ENCODE measurements around the gene ENAM.

ENAM gene, protein sequence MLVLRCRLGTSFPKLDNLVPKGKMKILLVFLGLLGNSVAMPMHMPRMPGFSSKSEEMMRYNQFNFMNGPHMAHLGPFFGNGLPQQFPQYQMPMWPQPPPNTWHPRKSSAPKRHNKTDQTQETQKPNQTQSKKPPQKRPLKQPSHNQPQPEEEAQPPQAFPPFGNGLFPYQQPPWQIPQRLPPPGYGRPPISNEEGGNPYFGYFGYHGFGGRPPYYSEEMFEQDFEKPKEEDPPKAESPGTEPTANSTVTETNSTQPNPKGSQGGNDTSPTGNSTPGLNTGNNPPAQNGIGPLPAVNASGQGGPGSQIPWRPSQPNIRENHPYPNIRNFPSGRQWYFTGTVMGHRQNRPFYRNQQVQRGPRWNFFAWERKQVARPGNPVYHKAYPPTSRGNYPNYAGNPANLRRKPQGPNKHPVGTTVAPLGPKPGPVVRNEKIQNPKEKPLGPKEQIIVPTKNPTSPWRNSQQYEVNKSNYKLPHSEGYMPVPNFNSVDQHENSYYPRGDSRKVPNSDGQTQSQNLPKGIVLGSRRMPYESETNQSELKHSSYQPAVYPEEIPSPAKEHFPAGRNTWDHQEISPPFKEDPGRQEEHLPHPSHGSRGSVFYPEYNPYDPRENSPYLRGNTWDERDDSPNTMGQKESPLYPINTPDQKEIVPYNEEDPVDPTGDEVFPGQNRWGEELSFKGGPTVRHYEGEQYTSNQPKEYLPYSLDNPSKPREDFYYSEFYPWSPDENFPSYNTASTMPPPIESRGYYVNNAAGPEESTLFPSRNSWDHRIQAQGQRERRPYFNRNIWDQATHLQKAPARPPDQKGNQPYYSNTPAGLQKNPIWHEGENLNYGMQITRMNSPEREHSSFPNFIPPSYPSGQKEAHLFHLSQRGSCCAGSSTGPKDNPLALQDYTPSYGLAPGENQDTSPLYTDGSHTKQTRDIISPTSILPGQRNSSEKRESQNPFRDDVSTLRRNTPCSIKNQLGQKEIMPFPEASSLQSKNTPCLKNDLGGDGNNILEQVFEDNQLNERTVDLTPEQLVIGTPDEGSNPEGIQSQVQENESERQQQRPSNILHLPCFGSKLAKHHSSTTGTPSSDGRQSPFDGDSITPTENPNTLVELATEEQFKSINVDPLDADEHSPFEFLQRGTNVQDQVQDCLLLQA

DNA sequence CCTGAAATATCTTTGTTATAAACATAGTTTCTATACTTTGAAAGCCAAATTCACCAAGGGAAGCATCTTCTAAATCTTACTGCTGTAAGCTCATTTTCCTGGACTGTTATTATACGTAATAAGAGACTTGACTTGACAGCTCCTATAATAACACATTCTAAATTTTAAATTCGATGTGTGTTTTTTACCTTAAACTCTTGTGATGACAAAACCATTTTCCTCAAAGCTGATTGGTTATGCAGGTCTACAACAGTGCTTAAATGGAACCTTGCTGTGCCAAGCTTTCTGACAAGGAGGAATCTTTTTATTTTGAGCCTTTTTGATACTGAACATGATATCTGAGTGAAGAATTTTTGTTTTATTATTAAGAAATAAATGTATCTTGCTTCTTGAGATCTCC, at the start of gene ENAM:
TSS of gene ENAM (plus strand) at position 301 of the 400 bp plus-strand sequence. CDS start 757 bp downstream, outside the sequence.
- no peak for DNase-seq (ENCODE audit: low read depth)

GRCh38 chr4:70581980-70582379, 46.6 kb upstream of the ENAM start:
- no peak for DNase-seq (ENCODE audit: low read depth)

GRCh38 chr4:70583952-70584834, 44.4 kb upstream of the ENAM start:
- no peak for DNase-seq (ENCODE audit: low read depth)

GRCh38 chr4:70586841-70587240, 41.7 kb upstream of the ENAM start:
- no peak for DNase-seq (ENCODE audit: low read depth)

- DNase-seq (ENCODE audit: low read depth): no peak
Measured at GRCh38 chr4:70589785-70590184, 38.8 kb upstream of the ENAM start.

DNA sequence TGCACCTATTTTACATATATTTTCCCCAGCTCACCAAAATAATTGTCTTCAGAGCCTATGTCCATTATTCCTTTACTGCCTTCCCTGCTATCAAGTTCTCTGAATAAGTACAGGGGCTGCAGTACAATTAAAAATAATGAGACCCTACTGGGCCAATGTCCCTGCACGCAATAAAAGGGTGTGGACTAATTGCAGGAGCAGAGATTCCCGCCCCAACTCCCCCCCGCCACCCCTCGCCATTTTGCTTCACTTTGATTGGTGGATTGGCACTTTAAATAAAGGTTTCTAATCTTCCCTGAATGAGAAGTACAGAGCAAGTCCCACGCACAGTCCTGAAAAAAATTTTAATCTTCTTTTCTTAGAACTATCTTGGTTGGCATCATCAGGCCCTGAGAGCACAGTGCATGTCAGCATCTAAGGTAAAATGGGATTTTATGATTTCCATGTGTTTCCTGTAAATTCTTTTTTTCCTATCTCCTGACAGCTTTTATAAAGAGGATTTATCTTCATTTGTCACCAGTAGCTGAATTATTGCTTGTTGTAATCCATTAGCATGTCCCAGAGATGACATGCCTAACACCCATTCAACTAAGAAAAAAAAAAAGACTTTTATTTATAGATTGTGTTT, 36.5 kb upstream of the ENAM start, which contains the start of gene AMBN:
TSS of gene AMBN (plus strand) at position 302 of the 628 bp plus-strand sequence. CDS start at position 405, 103 bp downstream.
- no peak for DNase-seq (ENCODE audit: low read depth)

DNA sequence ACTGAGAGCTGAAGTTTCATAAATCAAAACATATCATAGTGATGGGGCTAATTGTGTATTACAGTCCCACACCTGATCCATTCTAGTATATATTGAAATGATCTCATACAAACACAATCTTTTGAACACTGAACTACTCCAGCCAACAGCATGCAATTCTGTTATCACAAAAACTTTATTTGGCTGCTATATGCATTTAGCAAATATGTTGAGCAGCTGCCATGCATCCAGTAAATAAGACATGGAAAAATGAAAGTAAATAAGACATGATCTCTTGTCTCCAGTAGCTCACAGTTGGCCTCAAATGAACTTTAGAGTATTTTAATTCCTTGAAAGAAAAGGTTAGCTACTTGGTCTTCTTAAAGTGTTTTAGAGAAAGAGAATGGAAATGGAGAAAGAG, 34.3 kb upstream of the ENAM start:
- no peak for DNase-seq (ENCODE audit: low read depth)

- no peak for DNase-seq (ENCODE audit: low read depth)
Measured at GRCh38 chr4:70600305-70600704, 28.2 kb upstream of the ENAM start.

DNA sequence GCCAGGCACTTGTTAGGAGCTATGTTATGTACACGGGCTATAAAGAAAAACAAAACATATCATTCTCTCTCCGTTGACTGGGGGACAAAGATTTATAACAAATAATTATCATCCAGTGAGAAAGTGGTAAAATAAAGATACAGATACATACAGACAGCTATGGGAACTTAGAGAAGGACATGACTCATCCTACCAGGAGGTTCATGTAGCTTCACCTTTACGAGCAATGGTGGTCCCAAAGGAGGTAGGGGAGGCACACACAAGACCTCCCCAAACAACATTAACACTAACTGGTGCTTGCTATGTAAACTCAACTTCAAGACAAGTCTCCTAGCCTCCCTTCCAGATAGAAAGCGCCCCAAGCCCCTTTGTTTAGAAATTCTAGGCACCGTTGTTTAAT, 27.6 kb upstream of the ENAM start:
- no peak for DNase-seq (ENCODE audit: low read depth)

DNA sequence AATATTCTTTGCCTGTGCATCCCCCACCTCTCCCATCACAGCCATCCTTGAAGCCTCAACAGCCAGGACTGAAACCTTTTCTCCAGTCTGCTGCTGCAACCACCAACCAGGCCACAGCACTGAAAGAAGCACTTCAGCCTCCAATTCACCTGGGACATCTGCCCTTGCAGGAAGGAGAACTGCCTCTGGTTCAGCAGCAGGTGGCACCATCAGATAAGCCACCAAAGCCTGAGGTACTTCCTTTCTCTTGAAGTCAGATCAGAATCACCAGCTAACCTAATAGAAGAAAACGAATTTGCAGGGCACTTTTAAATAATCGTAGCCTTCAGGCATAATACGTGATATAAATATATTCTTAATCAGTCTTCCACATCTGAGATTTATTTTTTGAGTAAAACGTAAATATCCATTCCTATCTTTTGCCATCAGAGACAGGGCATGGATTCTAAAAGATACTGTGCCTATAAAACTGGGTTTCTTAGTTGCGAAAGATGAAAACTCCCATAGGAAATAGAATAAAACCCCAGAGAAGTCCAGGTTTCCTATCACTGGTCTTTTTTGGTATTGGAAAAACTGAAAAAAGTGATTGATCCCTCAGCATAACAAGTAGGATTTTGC, 27.0 kb upstream of the ENAM start:
- peak; percentile 36 for DNase-seq (ENCODE audit: low read depth)

DNA sequence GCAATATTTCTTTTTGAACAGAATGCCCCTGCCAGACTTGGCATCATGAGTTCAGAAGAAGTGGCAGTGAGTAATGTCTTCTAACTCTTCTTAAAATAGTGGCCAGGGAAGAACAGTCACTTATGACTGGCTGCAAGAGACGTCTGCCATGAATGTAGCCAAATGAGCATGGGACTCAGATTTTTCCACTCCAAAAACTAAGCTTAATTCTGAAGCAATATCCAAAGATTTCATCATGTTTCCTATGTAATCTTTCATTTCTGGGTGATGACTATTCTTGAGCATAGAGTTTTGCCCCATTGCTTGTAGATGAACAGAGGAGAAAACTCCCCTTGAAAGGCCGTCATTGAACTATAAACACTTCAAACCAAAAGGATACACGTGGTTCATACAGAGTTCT, 24.7 kb upstream of the ENAM start:
- DNase-seq (ENCODE audit: low read depth): no peak

- no peak for DNase-seq (ENCODE audit: low read depth)
Measured at GRCh38 chr4:70606459-70606858, 22.1 kb upstream of the ENAM start.

DNA sequence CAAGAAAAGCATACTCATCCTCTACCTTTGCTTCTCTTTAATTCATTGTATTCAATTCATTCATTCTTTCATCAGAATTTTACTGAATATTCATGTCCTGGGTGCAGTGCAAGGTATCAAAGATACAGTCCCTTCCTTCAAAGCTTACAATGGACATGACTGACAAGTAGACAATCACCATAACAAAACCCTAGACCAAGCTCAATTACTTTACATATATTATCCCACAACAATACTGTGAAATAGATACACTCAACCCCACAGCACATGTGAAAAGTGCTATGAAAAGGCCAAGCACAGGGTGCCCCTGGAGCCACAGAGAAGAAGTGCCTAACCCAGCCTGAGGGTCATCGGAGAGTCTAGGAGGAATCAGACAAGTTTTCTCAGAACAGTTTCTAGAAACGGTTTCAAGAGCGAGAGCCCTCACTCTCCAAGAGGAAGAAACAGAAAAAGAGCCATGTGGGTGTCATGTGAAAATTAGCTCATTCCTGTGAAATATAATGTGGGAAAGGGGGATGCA, 21.1 kb upstream of the ENAM start:
- no peak for DNase-seq (ENCODE audit: low read depth)

- no peak for DNase-seq (ENCODE audit: low read depth)
Measured at GRCh38 chr4:70608324-70608723, 20.2 kb upstream of the ENAM start.

- no peak for DNase-seq (ENCODE audit: low read depth)
Measured at GRCh38 chr4:70613306-70614183, 15.0 kb upstream of the ENAM start.

DNA sequence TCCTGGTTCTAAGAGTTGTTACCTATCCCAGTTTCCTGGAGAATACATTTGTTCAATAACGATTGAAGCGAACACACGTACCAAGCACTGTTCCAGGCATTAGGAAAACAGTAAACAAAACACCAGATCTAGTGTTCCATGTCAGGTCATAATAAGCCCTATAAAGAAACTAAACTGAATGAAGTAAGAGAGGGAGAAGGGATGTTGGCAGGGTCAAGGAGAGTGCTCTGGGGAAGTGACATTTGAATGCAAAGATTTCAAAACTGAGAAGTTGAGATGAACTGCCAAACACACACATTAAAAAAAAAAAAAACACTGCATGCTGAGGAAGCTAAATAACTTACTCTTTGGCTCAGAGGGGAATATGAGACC, 14.4 kb upstream of the ENAM start:
- no peak for DNase-seq (ENCODE audit: low read depth)

DNA sequence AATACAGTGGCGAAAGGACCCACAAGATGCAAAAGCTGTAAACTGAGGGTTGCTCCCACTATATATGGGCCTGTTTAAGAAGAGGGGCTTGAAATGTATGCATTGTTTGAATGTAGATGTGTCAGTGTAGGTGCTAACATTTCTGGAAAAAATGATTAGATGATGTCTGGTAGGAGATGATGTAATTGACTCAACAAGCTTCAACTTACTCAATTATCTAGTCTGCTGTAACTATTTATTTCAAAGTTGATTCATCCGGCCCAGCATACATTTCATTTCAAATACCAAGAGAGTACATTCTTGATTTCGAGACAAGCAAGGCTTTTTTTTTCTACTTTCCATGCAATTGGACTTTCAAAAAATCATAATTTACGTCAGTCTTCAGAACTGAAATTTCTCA, 9.3 kb upstream of the ENAM start:
- DNase-seq (ENCODE audit: low read depth): no peak

GRCh38 chr4:70619778-70620177, 8.8 kb upstream of the ENAM start:
- DNase-seq (ENCODE audit: low read depth): no peak

GRCh38 chr4:70623323-70623722, 5.2 kb upstream of the ENAM start:
- DNase-seq (ENCODE audit: low read depth): no peak
